Lower lobe of right lung (tissue), 2 donors: ENCODE data around the gene TEX11. TPM values are rescaled to one million over a fixed set of nuclear protein-coding genes. Genes with fewer than 3 reads are reported as not detected.

Experiments used
- ATAC-seq, 2 donors: fragments of 200-7000 bp; cut with Tn5 transposase; one replicate each; pipeline ENCODE4 v1.9.1; 2020 to 2022; ENCODE audit warnings: mild to moderate bottlenecking in 2 of 2, moderate library complexity in 2 of 2
- DNase-seq: peaks from one replicate; pipeline ENCODE4 v3.0.0-alpha.2; 2020
- H3K27ac ChIP-seq: fragments of 200-600 bp; one replicate; pipeline ENCODE4 v1.8.0; 2022
- H3K27me3 ChIP-seq: fragments of 200-600 bp; one replicate; pipeline ENCODE4 v1.8.0; 2022; ENCODE audit warnings: low read depth
- H3K36me3 ChIP-seq: fragments of 200-600 bp; one replicate; pipeline ENCODE4 v1.8.0; 2022; ENCODE audit warnings: mild to moderate bottlenecking
- H3K4me1 ChIP-seq: fragments of 200-600 bp; one replicate; pipeline ENCODE4 v1.8.0; 2022
- H3K4me3 ChIP-seq: fragments of 200-600 bp; one replicate; pipeline ENCODE4 v1.8.0; 2022; ENCODE audit warnings: mild to moderate bottlenecking
- H3K9me3 ChIP-seq: fragments of 200-600 bp; one replicate; pipeline ENCODE4 v1.8.0; 2022
- intact Hi-C: fragments of 100-400 bp; cut with DNase I; formaldehyde crosslinking; loops from one replicate; pipeline ENCODE4 v1.11.0; 2022
- total RNA-seq: library from RNA; stranded (reverse); fragmentation: NEBNext Ultra II Directional; extraction: Animal tissue kit (Norgen Biotek cat#: 25700); gene quantifications from one replicate; pipeline ENCODE4 v1.2.1, GENCODE V29; 2021
- TF ChIP-seq, protein P1 (sequence below): fragments of 200-600 bp; IDR thresholded peaks from one replicate; pipeline ENCODE4 v1.8.0; 2022; ENCODE audit warnings: antibody characterized with exemption, mild to moderate bottlenecking
- donor health status: DM: no; HTN: yes; CAD: no; lungs with severe emphysema.

Gene TEX11
- total RNA-seq, 1 donor from 2014 or later = not detected

DNA sequence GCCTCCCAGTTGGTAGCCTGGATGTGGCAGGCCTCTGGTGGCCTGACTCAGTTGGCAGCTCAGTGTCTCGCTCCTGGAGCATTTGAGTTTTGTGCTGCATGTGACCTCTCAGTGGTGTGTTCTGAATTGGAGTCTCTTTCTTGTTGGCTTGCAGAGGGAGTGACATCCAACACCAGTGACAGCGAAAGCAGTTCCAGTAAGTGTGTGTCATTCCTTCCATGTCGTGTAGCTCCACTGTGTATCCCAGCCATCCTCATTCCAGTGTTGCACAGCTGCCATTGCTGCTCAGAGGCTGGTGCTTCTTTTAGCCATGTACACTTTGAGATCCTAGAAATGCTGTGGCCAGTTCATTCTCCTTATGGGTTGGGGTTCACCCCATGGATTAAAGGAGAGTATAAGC is 411.5 kb downstream of the TEX11 start:
- H3K36me3 ChIP-seq = peaks cover 42% of the 10 kb centered on the region
- no peaks in the 10 kb centered on the region for H3K4me1 ChIP-seq
- H3K4me3 ChIP-seq = no peak overlapping the region
- intact Hi-C loops = no loop called here
- no peak overlapping the region for H3K27ac ChIP-seq
- ATAC-seq = no peak
- H3K9me3 ChIP-seq = no peaks in the 10 kb centered on the region
- no peak for DNase-seq
- H3K27me3 ChIP-seq = no peaks in the 10 kb centered on the region
- TF ChIP-seq, protein P1, sequence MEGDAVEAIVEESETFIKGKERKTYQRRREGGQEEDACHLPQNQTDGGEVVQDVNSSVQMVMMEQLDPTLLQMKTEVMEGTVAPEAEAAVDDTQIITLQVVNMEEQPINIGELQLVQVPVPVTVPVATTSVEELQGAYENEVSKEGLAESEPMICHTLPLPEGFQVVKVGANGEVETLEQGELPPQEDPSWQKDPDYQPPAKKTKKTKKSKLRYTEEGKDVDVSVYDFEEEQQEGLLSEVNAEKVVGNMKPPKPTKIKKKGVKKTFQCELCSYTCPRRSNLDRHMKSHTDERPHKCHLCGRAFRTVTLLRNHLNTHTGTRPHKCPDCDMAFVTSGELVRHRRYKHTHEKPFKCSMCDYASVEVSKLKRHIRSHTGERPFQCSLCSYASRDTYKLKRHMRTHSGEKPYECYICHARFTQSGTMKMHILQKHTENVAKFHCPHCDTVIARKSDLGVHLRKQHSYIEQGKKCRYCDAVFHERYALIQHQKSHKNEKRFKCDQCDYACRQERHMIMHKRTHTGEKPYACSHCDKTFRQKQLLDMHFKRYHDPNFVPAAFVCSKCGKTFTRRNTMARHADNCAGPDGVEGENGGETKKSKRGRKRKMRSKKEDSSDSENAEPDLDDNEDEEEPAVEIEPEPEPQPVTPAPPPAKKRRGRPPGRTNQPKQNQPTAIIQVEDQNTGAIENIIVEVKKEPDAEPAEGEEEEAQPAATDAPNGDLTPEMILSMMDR = no peak

DNA sequence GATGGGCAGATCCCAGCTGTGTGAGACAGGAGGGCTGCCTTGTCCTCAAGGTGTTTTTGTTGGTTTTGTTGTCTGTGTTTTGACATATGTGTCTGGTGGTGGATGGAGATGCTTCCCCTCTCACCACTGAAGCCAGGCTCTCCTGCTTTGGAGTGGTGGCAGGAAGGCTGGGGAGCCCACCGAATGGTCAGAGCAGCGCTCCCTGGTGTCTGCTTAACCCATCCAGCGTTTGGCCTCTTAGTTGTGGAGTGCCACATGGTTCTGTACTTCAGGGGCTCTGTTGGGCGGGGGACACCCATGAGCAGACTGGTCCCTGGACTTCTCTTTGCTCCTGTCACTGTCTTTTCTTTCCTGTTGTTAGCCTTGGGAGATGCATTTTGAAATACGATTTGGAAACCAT is 412.0 kb downstream of the TEX11 start:
- Histone ChIP-seq H3K27ac (no peak overlapping the region), H3K4me1 (no peaks in the 10 kb centered on the region), H3K9me3 (no peaks in the 10 kb centered on the region), H3K27me3 (no peaks in the 10 kb centered on the region), H3K36me3 (peaks cover 43% of the 10 kb centered on the region), H3K4me3 (no peak overlapping the region)
- intact Hi-C loops = no loop called here
- ATAC-seq (no peak), DNase-seq (no peak)
- TF ChIP-seq, protein P1 = no peak

DNA sequence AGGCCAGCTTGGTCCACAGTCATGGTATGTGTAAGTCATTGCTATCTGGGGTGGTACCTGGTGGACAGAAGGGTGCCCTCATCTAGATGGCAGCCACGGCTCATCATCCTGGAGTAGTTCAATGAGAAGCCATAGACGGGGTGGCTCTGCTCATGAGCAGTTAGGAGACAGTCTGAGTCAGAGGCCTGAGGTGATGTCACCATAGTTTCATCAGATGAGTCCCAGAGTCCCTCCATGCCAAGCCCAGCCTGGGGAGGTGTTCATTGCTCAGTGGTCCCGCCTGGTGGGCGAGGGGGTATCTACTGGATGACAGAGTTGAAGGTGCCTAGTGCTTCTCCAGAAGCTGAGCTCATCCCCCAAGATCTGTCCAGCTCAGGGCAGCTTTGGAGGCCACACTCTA is 414.1 kb downstream of the TEX11 start:
- TF ChIP-seq, protein P1 = no peak
- H3K27me3 ChIP-seq = no peaks in the 10 kb centered on the region
- peaks cover 34% of the 10 kb centered on the region for H3K36me3 ChIP-seq
- DNase-seq (no peak), ATAC-seq (no peak)
- H3K4me1 ChIP-seq = no peaks in the 10 kb centered on the region
- H3K9me3 ChIP-seq = no peaks in the 10 kb centered on the region
- no peak overlapping the region for H3K27ac ChIP-seq
- intact Hi-C loops = no loop called here
- no peak overlapping the region for H3K4me3 ChIP-seq

GRCh38 chrX:70488856-70489255 is 419.7 kb downstream of the TEX11 start:
- intact Hi-C loops = no loop called here
- H3K36me3 ChIP-seq = peaks cover 17% of the 10 kb centered on the region

DNA sequence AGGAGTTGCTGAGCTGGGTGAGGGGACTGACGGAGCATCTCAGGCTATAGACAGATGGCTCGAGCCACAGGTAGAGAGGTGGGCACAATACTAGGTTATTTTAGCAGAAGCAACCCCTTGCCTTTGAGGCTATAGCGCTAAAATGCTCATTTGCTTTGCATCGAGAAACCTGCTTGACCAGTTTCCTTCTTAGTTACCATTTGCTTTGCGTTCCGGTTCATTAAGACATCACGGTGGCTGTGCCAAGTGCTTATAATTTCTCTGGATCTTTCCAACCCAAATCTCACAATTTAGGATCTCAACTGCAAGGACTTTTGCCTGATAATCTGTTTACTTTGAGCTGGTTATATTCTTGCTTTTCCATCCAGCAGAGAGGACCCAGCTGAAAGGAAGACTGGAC is 423.0 kb downstream of the TEX11 start:
- intact Hi-C loops = no loop called here
- no peaks in the 10 kb centered on the region for H3K36me3 ChIP-seq
- H3K27me3 ChIP-seq = no peaks in the 10 kb centered on the region
- DNase-seq = no peak
- H3K4me1 ChIP-seq = peaks cover 15% of the 10 kb centered on the region
- TF ChIP-seq, protein P1 = no peak
- no peaks in the 10 kb centered on the region for H3K9me3 ChIP-seq
- H3K4me3 ChIP-seq = no peak overlapping the region
- ATAC-seq = no peak
- H3K27ac ChIP-seq = no peak overlapping the region

More at GRCh38 chrX:70488856-70489255, 419.7 kb downstream of the TEX11 start:
- Histone ChIP-seq H3K9me3 (no peaks in the 10 kb centered on the region), H3K27me3 (no peaks in the 10 kb centered on the region), H3K27ac (no peak overlapping the region), H3K4me1 (no peaks in the 10 kb centered on the region), H3K4me3 (no peak overlapping the region)
- TF ChIP-seq, protein P1 = no peak
- DNase-seq (no peak), ATAC-seq (no peak)

- H3K4me3 ChIP-seq = no peak overlapping the region
- no peaks in the 10 kb centered on the region for H3K9me3 ChIP-seq
- H3K27ac ChIP-seq = no peak overlapping the region
- DNase-seq = no peak
- TF ChIP-seq, protein P1 = no peak
- no peak for ATAC-seq
- H3K4me1 ChIP-seq = peaks cover 28% of the 10 kb centered on the region
- no peaks in the 10 kb centered on the region for H3K36me3 ChIP-seq
- intact Hi-C loops = no loop called here
- no peaks in the 10 kb centered on the region for H3K27me3 ChIP-seq
Observed at GRCh38 chrX:70482300-70482699, 426.2 kb downstream of the TEX11 start.
